HEK293 (cell line): Measurements from ENCODE around the gene NGF.

Source experiments
- HOXD13 ChIP-seq: sonication (generic); formaldehyde crosslinking; IDR thresholded peaks from 2 replicates; pipeline ENCODE4 v1.8.0; 2022; ENCODE audit warnings: missing genetic modification reagents, borderline replicate concordance
- MEIS1 ChIP-seq: sonication (generic); formaldehyde crosslinking; IDR thresholded peaks from 2 replicates; pipeline ENCODE4 v1.8.1; 2022; ENCODE audit warnings: missing genetic modification reagents, mild to moderate bottlenecking, borderline replicate concordance
- ZBTB17 ChIP-seq: fragments of 450-650 bp; formaldehyde crosslinking; IDR thresholded peaks from 2 replicates; pipeline ENCODE4 v1.5.1; 2016; ENCODE audit warnings: missing biosample characterization, missing genetic modification characterization
- ZBTB20 ChIP-seq: fragments of 450-650 bp; formaldehyde crosslinking; IDR thresholded peaks from 2 replicates; pipeline ENCODE4 v1.5.1; 2016; ENCODE audit warnings: missing biosample characterization, missing genetic modification characterization
- ZNF140 ChIP-seq: fragments of 450-650 bp; formaldehyde crosslinking; IDR thresholded peaks from 2 replicates; pipeline ENCODE4 v1.5.1; 2016; ENCODE audit warnings: missing biosample characterization, missing genetic modification characterization
- ZNF23 ChIP-seq: fragments of 450-650 bp; formaldehyde crosslinking; IDR thresholded peaks from 2 replicates; pipeline ENCODE4 v1.5.1; 2016; ENCODE audit warnings: missing biosample characterization, missing genetic modification characterization, borderline replicate concordance
- ZNF544 ChIP-seq: fragments of 450-650 bp; formaldehyde crosslinking; IDR thresholded peaks from 2 replicates; pipeline ENCODE4 v1.5.0; 2017; ENCODE audit warnings: missing biosample characterization, missing genetic modification characterization
- ZNF670 ChIP-seq: fragments of 450-650 bp; formaldehyde crosslinking; IDR thresholded peaks from 2 replicates; pipeline ENCODE4 v1.5.1; 2016; ENCODE audit warnings: missing biosample characterization, missing genetic modification characterization, low read depth
- TF ChIP-seq, protein P1 (sequence below): fragments of 450-650 bp; formaldehyde crosslinking; IDR thresholded peaks from 2 replicates; pipeline ENCODE4 v1.5.1; 2016; ENCODE audit warnings: missing biosample characterization, missing genetic modification characterization, borderline replicate concordance
- TF ChIP-seq, protein P2 (sequence below): fragments of 450-650 bp; formaldehyde crosslinking; IDR thresholded peaks from 2 replicates; pipeline ENCODE4 v1.5.1; 2016; ENCODE audit warnings: missing biosample characterization, missing genetic modification characterization
- TF ChIP-seq, protein P3 (sequence below): fragments of 450-650 bp; formaldehyde crosslinking; IDR thresholded peaks from 2 replicates; pipeline ENCODE4 v1.5.1; 2016; ENCODE audit warnings: missing biosample characterization, missing genetic modification characterization
- TF ChIP-seq, protein P4 (sequence below): fragments of 450-650 bp; formaldehyde crosslinking; IDR thresholded peaks from 2 replicates; pipeline ENCODE4 v1.5.1; 2016; ENCODE audit warnings: missing biosample characterization, missing genetic modification characterization

DNA sequence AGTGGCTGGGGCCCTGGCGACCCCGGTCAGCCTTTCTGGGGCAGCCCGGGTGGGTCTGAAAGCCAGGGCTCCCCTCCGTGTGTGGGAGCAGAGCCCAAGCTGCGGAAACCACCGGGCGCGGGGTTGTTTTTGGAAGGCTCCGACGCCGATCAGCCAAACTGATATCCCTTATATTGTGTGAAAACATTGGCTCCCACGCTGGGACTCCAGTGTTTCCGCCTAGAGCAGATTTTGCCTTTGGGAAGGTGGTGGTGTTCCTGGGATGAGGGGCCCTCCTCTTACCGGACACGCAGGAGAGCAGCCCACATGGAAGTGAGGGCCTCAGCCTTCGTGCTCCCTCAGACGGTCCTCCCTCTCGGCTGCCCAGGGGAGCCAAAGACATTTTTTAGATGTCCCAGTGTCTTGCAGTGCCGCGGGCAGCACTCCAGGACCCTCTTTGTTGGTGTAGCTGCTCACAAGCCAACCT lies 54.3 kb downstream of the NGF start:
- TF ChIP-seq, protein P1, sequence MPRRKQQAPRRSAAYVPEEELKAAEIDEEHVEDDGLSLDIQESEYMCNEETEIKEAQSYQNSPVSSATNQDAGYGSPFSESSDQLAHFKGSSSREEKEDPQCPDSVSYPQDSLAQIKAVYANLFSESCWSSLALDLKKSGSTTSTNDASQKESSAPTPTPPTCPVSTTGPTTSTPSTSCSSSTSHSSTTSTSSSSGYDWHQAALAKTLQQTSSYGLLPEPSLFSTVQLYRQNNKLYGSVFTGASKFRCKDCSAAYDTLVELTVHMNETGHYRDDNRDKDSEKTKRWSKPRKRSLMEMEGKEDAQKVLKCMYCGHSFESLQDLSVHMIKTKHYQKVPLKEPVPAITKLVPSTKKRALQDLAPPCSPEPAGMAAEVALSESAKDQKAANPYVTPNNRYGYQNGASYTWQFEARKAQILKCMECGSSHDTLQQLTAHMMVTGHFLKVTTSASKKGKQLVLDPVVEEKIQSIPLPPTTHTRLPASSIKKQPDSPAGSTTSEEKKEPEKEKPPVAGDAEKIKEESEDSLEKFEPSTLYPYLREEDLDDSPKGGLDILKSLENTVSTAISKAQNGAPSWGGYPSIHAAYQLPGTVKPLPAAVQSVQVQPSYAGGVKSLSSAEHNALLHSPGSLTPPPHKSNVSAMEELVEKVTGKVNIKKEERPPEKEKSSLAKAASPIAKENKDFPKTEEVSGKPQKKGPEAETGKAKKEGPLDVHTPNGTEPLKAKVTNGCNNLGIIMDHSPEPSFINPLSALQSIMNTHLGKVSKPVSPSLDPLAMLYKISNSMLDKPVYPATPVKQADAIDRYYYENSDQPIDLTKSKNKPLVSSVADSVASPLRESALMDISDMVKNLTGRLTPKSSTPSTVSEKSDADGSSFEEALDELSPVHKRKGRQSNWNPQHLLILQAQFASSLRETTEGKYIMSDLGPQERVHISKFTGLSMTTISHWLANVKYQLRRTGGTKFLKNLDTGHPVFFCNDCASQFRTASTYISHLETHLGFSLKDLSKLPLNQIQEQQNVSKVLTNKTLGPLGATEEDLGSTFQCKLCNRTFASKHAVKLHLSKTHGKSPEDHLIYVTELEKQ, result no peak
- TF ChIP-seq ZNF670 (no peak), ZNF544 (tag by site-specific recombination) (no peak), ZNF23 (tag by site-specific recombination) (no peak), ZNF140 (tag by site-specific recombination) (no peak), HOXD13 (no peak), ZBTB20 (tag by site-specific recombination) (no peak), MEIS1 (no peak), ZBTB17 (tag by site-specific recombination) (no peak)
- TF ChIP-seq, protein P2, sequence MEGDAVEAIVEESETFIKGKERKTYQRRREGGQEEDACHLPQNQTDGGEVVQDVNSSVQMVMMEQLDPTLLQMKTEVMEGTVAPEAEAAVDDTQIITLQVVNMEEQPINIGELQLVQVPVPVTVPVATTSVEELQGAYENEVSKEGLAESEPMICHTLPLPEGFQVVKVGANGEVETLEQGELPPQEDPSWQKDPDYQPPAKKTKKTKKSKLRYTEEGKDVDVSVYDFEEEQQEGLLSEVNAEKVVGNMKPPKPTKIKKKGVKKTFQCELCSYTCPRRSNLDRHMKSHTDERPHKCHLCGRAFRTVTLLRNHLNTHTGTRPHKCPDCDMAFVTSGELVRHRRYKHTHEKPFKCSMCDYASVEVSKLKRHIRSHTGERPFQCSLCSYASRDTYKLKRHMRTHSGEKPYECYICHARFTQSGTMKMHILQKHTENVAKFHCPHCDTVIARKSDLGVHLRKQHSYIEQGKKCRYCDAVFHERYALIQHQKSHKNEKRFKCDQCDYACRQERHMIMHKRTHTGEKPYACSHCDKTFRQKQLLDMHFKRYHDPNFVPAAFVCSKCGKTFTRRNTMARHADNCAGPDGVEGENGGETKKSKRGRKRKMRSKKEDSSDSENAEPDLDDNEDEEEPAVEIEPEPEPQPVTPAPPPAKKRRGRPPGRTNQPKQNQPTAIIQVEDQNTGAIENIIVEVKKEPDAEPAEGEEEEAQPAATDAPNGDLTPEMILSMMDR, result no peak
- TF ChIP-seq, protein P3, sequence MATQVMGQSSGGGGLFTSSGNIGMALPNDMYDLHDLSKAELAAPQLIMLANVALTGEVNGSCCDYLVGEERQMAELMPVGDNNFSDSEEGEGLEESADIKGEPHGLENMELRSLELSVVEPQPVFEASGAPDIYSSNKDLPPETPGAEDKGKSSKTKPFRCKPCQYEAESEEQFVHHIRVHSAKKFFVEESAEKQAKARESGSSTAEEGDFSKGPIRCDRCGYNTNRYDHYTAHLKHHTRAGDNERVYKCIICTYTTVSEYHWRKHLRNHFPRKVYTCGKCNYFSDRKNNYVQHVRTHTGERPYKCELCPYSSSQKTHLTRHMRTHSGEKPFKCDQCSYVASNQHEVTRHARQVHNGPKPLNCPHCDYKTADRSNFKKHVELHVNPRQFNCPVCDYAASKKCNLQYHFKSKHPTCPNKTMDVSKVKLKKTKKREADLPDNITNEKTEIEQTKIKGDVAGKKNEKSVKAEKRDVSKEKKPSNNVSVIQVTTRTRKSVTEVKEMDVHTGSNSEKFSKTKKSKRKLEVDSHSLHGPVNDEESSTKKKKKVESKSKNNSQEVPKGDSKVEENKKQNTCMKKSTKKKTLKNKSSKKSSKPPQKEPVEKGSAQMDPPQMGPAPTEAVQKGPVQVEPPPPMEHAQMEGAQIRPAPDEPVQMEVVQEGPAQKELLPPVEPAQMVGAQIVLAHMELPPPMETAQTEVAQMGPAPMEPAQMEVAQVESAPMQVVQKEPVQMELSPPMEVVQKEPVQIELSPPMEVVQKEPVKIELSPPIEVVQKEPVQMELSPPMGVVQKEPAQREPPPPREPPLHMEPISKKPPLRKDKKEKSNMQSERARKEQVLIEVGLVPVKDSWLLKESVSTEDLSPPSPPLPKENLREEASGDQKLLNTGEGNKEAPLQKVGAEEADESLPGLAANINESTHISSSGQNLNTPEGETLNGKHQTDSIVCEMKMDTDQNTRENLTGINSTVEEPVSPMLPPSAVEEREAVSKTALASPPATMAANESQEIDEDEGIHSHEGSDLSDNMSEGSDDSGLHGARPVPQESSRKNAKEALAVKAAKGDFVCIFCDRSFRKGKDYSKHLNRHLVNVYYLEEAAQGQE (tag by site-specific recombination), result no peak
- TF ChIP-seq, protein P4, sequence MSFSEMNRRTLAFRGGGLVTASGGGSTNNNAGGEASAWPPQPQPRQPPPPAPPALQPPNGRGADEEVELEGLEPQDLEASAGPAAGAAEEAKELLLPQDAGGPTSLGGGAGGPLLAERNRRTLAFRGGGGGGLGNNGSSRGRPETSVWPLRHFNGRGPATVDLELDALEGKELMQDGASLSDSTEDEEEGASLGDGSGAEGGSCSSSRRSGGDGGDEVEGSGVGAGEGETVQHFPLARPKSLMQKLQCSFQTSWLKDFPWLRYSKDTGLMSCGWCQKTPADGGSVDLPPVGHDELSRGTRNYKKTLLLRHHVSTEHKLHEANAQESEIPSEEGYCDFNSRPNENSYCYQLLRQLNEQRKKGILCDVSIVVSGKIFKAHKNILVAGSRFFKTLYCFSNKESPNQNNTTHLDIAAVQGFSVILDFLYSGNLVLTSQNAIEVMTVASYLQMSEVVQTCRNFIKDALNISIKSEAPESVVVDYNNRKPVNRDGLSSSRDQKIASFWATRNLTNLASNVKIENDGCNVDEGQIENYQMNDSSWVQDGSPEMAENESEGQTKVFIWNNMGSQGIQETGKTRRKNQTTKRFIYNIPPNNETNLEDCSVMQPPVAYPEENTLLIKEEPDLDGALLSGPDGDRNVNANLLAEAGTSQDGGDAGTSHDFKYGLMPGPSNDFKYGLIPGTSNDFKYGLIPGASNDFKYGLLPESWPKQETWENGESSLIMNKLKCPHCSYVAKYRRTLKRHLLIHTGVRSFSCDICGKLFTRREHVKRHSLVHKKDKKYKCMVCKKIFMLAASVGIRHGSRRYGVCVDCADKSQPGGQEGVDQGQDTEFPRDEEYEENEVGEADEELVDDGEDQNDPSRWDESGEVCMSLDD (tag by site-specific recombination), result no peak
